SK-N-SH (cell line): ENCODE measurements around the gene ASB15. TPM values are rescaled to one million over a fixed set of nuclear protein-coding genes. Genes with fewer than 3 reads are reported as not detected.

Experiments
- CTCF ChIA-PET: fragments of 300-600, 350-600 bp; formaldehyde crosslinking; extraction: SDS; loops from one replicate; lab custom pipeline; 2021; lab: Yijun Ruan, JAX
- POLR2A ChIA-PET: fragments of 350-600 bp; sonication (Branson Sonifier 250); formaldehyde crosslinking; extraction: SDS; loops from one replicate; lab custom pipeline; 2020; ENCODE audit warnings: antibody characterized with exemption, inconsistent platforms; lab: Yijun Ruan, JAX
- DNase-seq: peaks from one replicate; pipeline ENCODE4 v3.0.0; 2012
- H2AFZ ChIP-seq: fragments of 200-600 bp; sonication (generic); 2 replicates; pipeline ENCODE4 v1.8.1; 2016; ENCODE audit warnings: antibody characterized with exemption, mild to moderate bottlenecking, low read depth
- H3F3A ChIP-seq: fragments of 200-600 bp; sonication (generic); replicated peaks from 2 replicates; pipeline ENCODE3; 2016; ENCODE audit warnings: antibody characterized with exemption, mild to moderate bottlenecking; ENCODE audit not compliant: insufficient read depth
- H3K27ac ChIP-seq, 2 experiments: fragments of 200-500 bp in 1 of 2; fragments of 200-600 bp in 1 of 2; sonication (Bioruptor generic) in 1 of 2; sonication (generic), shearing (Covaris generic) in 1 of 2; 2 replicates each; pipeline versions ENCODE4 v1.5.1 to v1.6.1; 2014 to 2016; ENCODE audit warnings: low read depth in 2 of 2, inconsistent platforms in 1 of 2, low read length in 1 of 2, mild to moderate bottlenecking in 1 of 2, mixed read lengths in 1 of 2
- H3K27me3 ChIP-seq: fragments of 200-600 bp; sonication (generic), shearing (Covaris generic); 2 replicates; pipeline ENCODE4 v1.6.1; 2016; ENCODE audit warnings: mixed run types; ENCODE audit not compliant: insufficient read depth
- H3K36me3 ChIP-seq, 2 experiments: fragments of 200-500 bp in 1 of 2; fragments of 200-600 bp in 1 of 2; sonication (Bioruptor generic) in 1 of 2; sonication (generic) in 1 of 2; replicated peaks in 1 of 2; 2 replicates each; pipeline versions ENCODE3 to v1.5.1; 2014 to 2016; ENCODE audit warnings: low read length in 1 of 2, mild to moderate bottlenecking in 1 of 2; ENCODE audit not compliant: insufficient read depth in 2 of 2, control insufficient read depth in 1 of 2
- H3K4me1 ChIP-seq, 2 experiments: fragments of 200-500 bp in 1 of 2; fragments of 200-600 bp in 1 of 2; sonication (Bioruptor generic) in 1 of 2; sonication (generic), shearing (Covaris generic) in 1 of 2; 2 replicates each; pipeline versions ENCODE4 v1.5.1 to v1.6.1; 2014 to 2016; ENCODE audit warnings: low read depth in 1 of 2, low read length in 1 of 2, mixed run types in 1 of 2; ENCODE audit not compliant: insufficient read depth in 2 of 2, control insufficient read depth in 1 of 2
- H3K4me2 ChIP-seq: fragments of 200-600 bp; sonication (generic), shearing (Covaris generic); 2 replicates; pipeline ENCODE4 v1.6.1; 2017; ENCODE audit warnings: mixed run types
- H3K4me3 ChIP-seq, 2 experiments: fragments of 200-500 bp in 1 of 2; fragments of 200-600 bp in 1 of 2; sonication (Bioruptor generic) in 1 of 2; sonication (generic), shearing (Covaris generic) in 1 of 2; 2 replicates each; pipeline versions ENCODE4 v1.5.1 to v1.8.1; 2014 to 2016; ENCODE audit warnings: low read depth in 2 of 2, inconsistent platforms in 1 of 2, low read length in 1 of 2, mild to moderate bottlenecking in 1 of 2, mixed read lengths in 1 of 2, moderate library complexity in 1 of 2
- H3K79me2 ChIP-seq: fragments of 200-600 bp; sonication (generic); 2 replicates; pipeline ENCODE4 v1.8.1; 2017; ENCODE audit warnings: mild to moderate bottlenecking; ENCODE audit not compliant: insufficient read depth
- H3K9ac ChIP-seq: fragments of 200-600 bp; sonication (generic); 2 replicates; pipeline ENCODE4 v1.6.1; 2017; ENCODE audit warnings: mixed run types
- H3K9me2 ChIP-seq: fragments of 200-600 bp; sonication (generic); 2 replicates; pipeline ENCODE4 v1.6.1; 2017; ENCODE audit warnings: mixed run types
- H3K9me3 ChIP-seq: fragments of 200-600 bp; sonication (generic); 2 replicates; pipeline ENCODE4 v1.6.1; 2017; ENCODE audit warnings: mixed run types, mild to moderate bottlenecking, moderate library complexity
- H4K20me1 ChIP-seq: fragments of 200-600 bp; sonication (generic); 2 replicates; pipeline ENCODE4 v1.6.1; 2017; ENCODE audit warnings: mild to moderate bottlenecking, mixed run types; ENCODE audit not compliant: insufficient read depth
- CHD2 ChIP-seq: fragments of 150-350 bp; IDR thresholded peaks from 2 replicates; pipeline ENCODE4 v1.6.1; 2018; ENCODE audit warnings: low read length; ENCODE audit not compliant: partially characterized antibody
- ELF1 ChIP-seq: IDR thresholded peaks from 2 replicates; pipeline ENCODE4 v1.4.0; 2012
- EP300 ChIP-seq, 2 experiments: IDR thresholded peaks; 2 replicates each; pipeline versions ENCODE4 v1.4.0 to v1.6.1; 2012; ENCODE audit warnings: borderline replicate concordance in 1 of 2, low read depth in 1 of 2, low read length in 1 of 2
- EZH2phosphoT487 ChIP-seq: fragments of 200-600 bp; sonication (generic); IDR thresholded peaks from 2 replicates; pipeline ENCODE4 v1.6.1; 2017; ENCODE audit warnings: low read depth, mixed run types, mild to moderate bottlenecking, antibody characterized with exemption, moderate library complexity, borderline replicate concordance
- FOSL2 ChIP-seq: IDR thresholded peaks from 2 replicates; pipeline ENCODE4 v1.4.0; 2012; ENCODE audit warnings: low read depth, mild to moderate bottlenecking, moderate library complexity, borderline replicate concordance
- FOXM1 ChIP-seq: IDR thresholded peaks from 2 replicates; pipeline ENCODE4 v1.4.0; 2012; ENCODE audit warnings: low read depth, mild to moderate bottlenecking
- GATA2 ChIP-seq: sonication (generic); formaldehyde crosslinking; IDR thresholded peaks from 2 replicates; pipeline ENCODE4 v1.5.0; 2020; ENCODE audit warnings: mild to moderate bottlenecking, missing genetic modification reagents
- JUND ChIP-seq: IDR thresholded peaks from 2 replicates; pipeline ENCODE4 v1.4.0; 2012
- MXI1 ChIP-seq: IDR thresholded peaks from 2 replicates; pipeline ENCODE4 v1.6.1; 2012; ENCODE audit warnings: mild to moderate bottlenecking, low read depth, low read length, improper control_type of control experiment
- NFIC ChIP-seq: IDR thresholded peaks from 2 replicates; pipeline ENCODE4 v1.4.0; 2012; ENCODE audit warnings: borderline replicate concordance
- POLR2AphosphoS5 ChIP-seq: IDR thresholded peaks from 2 replicates; pipeline ENCODE4 v1.6.1; 2012; ENCODE audit warnings: low read depth, low read length
- RAD21 ChIP-seq: IDR thresholded peaks from 2 replicates; pipeline ENCODE4 v1.6.1; 2012; ENCODE audit warnings: mild to moderate bottlenecking, low read length
- RFX5 ChIP-seq: IDR thresholded peaks from 2 replicates; pipeline ENCODE4 v1.6.1; 2012; ENCODE audit warnings: mild to moderate bottlenecking, improper control_type of control experiment, low read length
- SMC3 ChIP-seq: IDR thresholded peaks from 2 replicates; pipeline ENCODE4 v1.6.1; 2012; ENCODE audit warnings: low read depth, low read length, improper control_type of control experiment
- TAF1 ChIP-seq: IDR thresholded peaks from 2 replicates; pipeline ENCODE4 v1.6.1; 2012; ENCODE audit warnings: low read depth, mild to moderate bottlenecking, low read length, moderate library complexity, borderline replicate concordance
- TEAD4 ChIP-seq: IDR thresholded peaks from 2 replicates; pipeline ENCODE4 v1.4.0; 2012; ENCODE audit warnings: mild to moderate bottlenecking, borderline replicate concordance; ENCODE audit not compliant: insufficient read depth
- WGBS: methylation state at CpG from one replicate; pipeline ENCODE4 v1.1.6; 2017; ENCODE audit warnings: low lambda C conversion rate; 5-methylcytosine and 5-hydroxymethylcytosine counted together
- polyA plus RNA-seq, 3 experiments: library from polyadenylated mRNA; depleted of rRNA; stranded (reverse); fragments of >200 nt; gene quantifications; 2 replicates each; pipeline ENCODE4 v1.2.3, GENCODE V29; 2012
- TF ChIP-seq, protein P1 (sequence below): IDR thresholded peaks from 2 replicates; pipeline ENCODE4 v1.4.0; 2012; ENCODE audit warnings: low read depth
- TF ChIP-seq, protein P2 (sequence below): fragments of 150-350 bp; IDR thresholded peaks from 2 replicates; pipeline ENCODE4 v1.6.1; 2016; ENCODE audit warnings: mild to moderate bottlenecking, low read depth, low read length
- TF ChIP-seq, protein P3 (sequence below): IDR thresholded peaks from 2 replicates; pipeline ENCODE4 v1.4.0; 2012; ENCODE audit warnings: low read depth, borderline replicate concordance
- TF ChIP-seq, protein P4 (sequence below): IDR thresholded peaks from 2 replicates; pipeline ENCODE4; 2012

ASB15 gene
- polyA plus RNA-seq, 1 of the 3 experiments (the other 2 are of a cell fraction) = not detected

DNA sequence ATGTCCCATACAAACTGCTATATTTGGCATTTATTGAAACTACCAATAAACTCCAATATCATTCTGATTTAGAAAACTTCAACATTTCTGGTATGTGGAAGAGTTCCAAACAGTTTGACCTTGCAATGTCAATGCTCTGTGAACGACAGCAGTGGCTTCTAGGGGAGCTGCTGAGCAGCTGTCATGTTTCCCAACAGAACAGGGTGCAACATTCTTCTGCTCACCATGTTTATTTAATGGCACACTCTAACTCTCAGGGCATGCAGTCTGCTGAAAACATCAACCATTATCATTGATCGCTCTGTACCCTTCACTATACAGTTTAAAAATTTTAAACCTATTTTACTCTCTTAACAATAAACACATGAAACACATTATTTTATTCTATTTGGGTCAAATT lies 79.9 kb downstream of the ASB15 start:
- peaks cover 10% of the 10 kb centered on the region for H3F3A ChIP-seq
- H3K9me3 ChIP-seq = no peaks in the 10 kb centered on the region
- ChIA-PET CTCF (interaction anchor here (0.7 to 4.2 kb wide), 21 partner anchors 9 to 193 kb away, joined by 3 to 29 read pairs (median 4); partner anchors contain the start of gene WASL), POLR2A (interaction anchor here (1.1 kb wide), 1 partner anchor 68 kb away, joined by 3 read pairs; the partner anchor contains the start of gene WASL)
- H3K9ac ChIP-seq = no peak overlapping the region
- no peaks in the 10 kb centered on the region for H4K20me1 ChIP-seq
- peaks cover 0 to 11% of the 10 kb centered on the region in 2 experiments; a peak in 2 of 4 replicates for H3K4me1 ChIP-seq
- no peaks in the 10 kb centered on the region for H3K27me3 ChIP-seq
- H3K36me3 ChIP-seq = peaks cover 68 to 85% of the 10 kb centered on the region in 2 experiments
- no peaks in the 10 kb centered on the region for H3K79me2 ChIP-seq
- H3K9me2 ChIP-seq = no peaks in the 10 kb centered on the region
- H3K27ac ChIP-seq = no peak overlapping the region
- no peak for TF ChIP-seq NFIC
- TF ChIP-seq, protein P1, sequence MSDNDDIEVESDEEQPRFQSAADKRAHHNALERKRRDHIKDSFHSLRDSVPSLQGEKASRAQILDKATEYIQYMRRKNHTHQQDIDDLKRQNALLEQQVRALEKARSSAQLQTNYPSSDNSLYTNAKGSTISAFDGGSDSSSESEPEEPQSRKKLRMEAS = no peak
- TF ChIP-seq, protein P2, sequence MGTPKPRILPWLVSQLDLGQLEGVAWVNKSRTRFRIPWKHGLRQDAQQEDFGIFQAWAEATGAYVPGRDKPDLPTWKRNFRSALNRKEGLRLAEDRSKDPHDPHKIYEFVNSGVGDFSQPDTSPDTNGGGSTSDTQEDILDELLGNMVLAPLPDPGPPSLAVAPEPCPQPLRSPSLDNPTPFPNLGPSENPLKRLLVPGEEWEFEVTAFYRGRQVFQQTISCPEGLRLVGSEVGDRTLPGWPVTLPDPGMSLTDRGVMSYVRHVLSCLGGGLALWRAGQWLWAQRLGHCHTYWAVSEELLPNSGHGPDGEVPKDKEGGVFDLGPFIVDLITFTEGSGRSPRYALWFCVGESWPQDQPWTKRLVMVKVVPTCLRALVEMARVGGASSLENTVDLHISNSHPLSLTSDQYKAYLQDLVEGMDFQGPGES = no peak
- no peak for TF ChIP-seq EZH2phosphoT487
- no peak for TF ChIP-seq GATA2 (CRISPR knock-in tag)
- no peak for TF ChIP-seq SMC3
- TF ChIP-seq JUND = no peak
- TF ChIP-seq, protein P3, sequence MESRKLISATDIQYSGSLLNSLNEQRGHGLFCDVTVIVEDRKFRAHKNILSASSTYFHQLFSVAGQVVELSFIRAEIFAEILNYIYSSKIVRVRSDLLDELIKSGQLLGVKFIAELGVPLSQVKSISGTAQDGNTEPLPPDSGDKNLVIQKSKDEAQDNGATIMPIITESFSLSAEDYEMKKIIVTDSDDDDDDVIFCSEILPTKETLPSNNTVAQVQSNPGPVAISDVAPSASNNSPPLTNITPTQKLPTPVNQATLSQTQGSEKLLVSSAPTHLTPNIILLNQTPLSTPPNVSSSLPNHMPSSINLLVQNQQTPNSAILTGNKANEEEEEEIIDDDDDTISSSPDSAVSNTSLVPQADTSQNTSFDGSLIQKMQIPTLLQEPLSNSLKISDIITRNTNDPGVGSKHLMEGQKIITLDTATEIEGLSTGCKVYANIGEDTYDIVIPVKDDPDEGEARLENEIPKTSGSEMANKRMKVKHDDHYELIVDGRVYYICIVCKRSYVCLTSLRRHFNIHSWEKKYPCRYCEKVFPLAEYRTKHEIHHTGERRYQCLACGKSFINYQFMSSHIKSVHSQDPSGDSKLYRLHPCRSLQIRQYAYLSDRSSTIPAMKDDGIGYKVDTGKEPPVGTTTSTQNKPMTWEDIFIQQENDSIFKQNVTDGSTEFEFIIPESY = no peak
- TF ChIP-seq RFX5 = no peak
- TF ChIP-seq POLR2AphosphoS5 = no peak
- no peak for TF ChIP-seq TAF1
- TF ChIP-seq FOXM1 = no peak
- TF ChIP-seq, protein P4, sequence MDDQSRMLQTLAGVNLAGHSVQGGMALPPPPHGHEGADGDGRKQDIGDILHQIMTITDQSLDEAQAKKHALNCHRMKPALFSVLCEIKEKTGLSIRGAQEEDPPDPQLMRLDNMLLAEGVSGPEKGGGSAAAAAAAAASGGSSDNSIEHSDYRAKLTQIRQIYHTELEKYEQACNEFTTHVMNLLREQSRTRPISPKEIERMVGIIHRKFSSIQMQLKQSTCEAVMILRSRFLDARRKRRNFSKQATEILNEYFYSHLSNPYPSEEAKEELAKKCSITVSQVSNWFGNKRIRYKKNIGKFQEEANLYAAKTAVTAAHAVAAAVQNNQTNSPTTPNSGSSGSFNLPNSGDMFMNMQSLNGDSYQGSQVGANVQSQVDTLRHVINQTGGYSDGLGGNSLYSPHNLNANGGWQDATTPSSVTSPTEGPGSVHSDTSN = no peak
- no peak for TF ChIP-seq CHD2
- TF ChIP-seq ELF1 = no peak
- no peak for TF ChIP-seq FOSL2
- TF ChIP-seq MXI1 = no peak
- no peak for TF ChIP-seq TEAD4
- no peak for TF ChIP-seq RAD21
- TF ChIP-seq EP300 (IDR thresholded peaks at IDR 0.05; ENCODE audit: borderline replicate concordance in 1 of 2, low read depth in 1 of 2, low read length in 1 of 2) = no peak
- 79% methylated on average over 2 of the region's 2 CpGs for WGBS
- H2AFZ ChIP-seq = no peak overlapping the region
- H3K4me2 ChIP-seq = no peak overlapping the region
- H3K4me3 ChIP-seq = no peak overlapping the region
- no peak for DNase-seq
